Neural progenitor cell (in vitro differentiated cells): ENCODE measurements around the gene CAB39L. TPM values are rescaled to one million over a fixed set of nuclear protein-coding genes. Genes with fewer than 3 reads are reported as not detected.

Experiments
- DNase-seq: peaks from one replicate; pipeline ENCODE4 v3.0.0-alpha.2; 2016; ENCODE audit warnings: low spot score
- H2AFZ ChIP-seq: fragments of 200-600 bp; sonication (generic); replicated peaks from 2 replicates; pipeline ENCODE4 v1.6.1; 2016; ENCODE audit warnings: antibody characterized with exemption
- H3F3A ChIP-seq: fragments of 200-600 bp; sonication (generic); 2 replicates; pipeline ENCODE4 v1.6.1; 2016; ENCODE audit warnings: antibody characterized with exemption, low read depth
- H3K27ac ChIP-seq: fragments of 200-600 bp; sonication (generic); 2 replicates; pipeline ENCODE4 v1.5.1; 2016; ENCODE audit warnings: mild to moderate bottlenecking
- H3K27me3 ChIP-seq: fragments of 200-600 bp; sonication (generic); 2 replicates; pipeline ENCODE4 v1.6.1; 2016; ENCODE audit warnings: mild to moderate bottlenecking, moderate library complexity
- H3K36me3 ChIP-seq: fragments of 200-600 bp; sonication (generic); 2 replicates; pipeline ENCODE4 v1.5.1; 2016
- H3K4me1 ChIP-seq: fragments of 200-600 bp; sonication (generic); 2 replicates; pipeline ENCODE4 v1.6.1; 2016; ENCODE audit warnings: mixed run types
- H3K4me2 ChIP-seq: fragments of 200-600 bp; sonication (generic); 2 replicates; pipeline ENCODE4 v1.6.1; 2016
- H3K4me3 ChIP-seq: fragments of 200-600 bp; sonication (generic); 2 replicates; pipeline ENCODE4 v1.5.1; 2016
- H3K79me2 ChIP-seq: fragments of 200-600 bp; sonication (generic); 2 replicates; pipeline ENCODE4 v1.6.1; 2016; ENCODE audit warnings: low read depth
- H3K9ac ChIP-seq: fragments of 200-600 bp; sonication (generic); 2 replicates; pipeline ENCODE4 v1.6.1; 2016
- H3K9me3 ChIP-seq: fragments of 200-600 bp; sonication (generic); 2 replicates; pipeline ENCODE4 v1.5.1; 2016; ENCODE audit warnings: low read depth
- H4K20me1 ChIP-seq: fragments of 200-600 bp; sonication (generic); 2 replicates; pipeline ENCODE4 v1.6.1; 2016; ENCODE audit warnings: low read depth
- H3K27ac Mint-ChIP-seq: 3 replicates; pipeline ENCODE4 v1.8.0; 2021; ENCODE audit warnings: mixed read lengths
- H3K27me3 Mint-ChIP-seq: 2 replicates; pipeline ENCODE4 v1.8.0; 2022; ENCODE audit warnings: low read depth, mild to moderate bottlenecking, inconsistent platforms, moderate library complexity, mixed read lengths; ENCODE audit not compliant: insufficient read depth
- H3K36me3 Mint-ChIP-seq: 3 replicates; pipeline ENCODE4 v1.8.0; 2021; ENCODE audit warnings: mixed read lengths
- H3K4me1 Mint-ChIP-seq: 3 replicates; pipeline ENCODE4 v1.8.0; 2021; ENCODE audit warnings: mixed read lengths
- H3K4me3 Mint-ChIP-seq: 3 replicates; pipeline ENCODE4 v1.8.0; 2021; ENCODE audit warnings: mild to moderate bottlenecking, moderate library complexity, mixed read lengths
- H3K9me3 Mint-ChIP-seq: 3 replicates; pipeline ENCODE4 v1.8.0; 2020; ENCODE audit warnings: mixed read lengths
- CTCF ChIP-seq: fragments of 200-600 bp; sonication (generic); IDR thresholded peaks from 2 replicates; pipeline ENCODE4 v1.5.1; 2017; ENCODE audit warnings: antibody characterized with exemption, mild to moderate bottlenecking
- EZH2 ChIP-seq: fragments of 200-600 bp; sonication (generic); IDR thresholded peaks from 2 replicates; pipeline ENCODE4 v1.6.1; 2017; ENCODE audit warnings: antibody characterized with exemption, mild to moderate bottlenecking, moderate library complexity
- EZH2phosphoT487 ChIP-seq: fragments of 200-600 bp; sonication (generic); IDR thresholded peaks from 2 replicates; pipeline ENCODE4 v1.6.1; 2017; ENCODE audit warnings: antibody characterized with exemption
- total RNA-seq: library from RNA; depleted of rRNA; stranded (reverse); fragments of >200 nt; gene quantifications from 2 replicates; pipeline ENCODE4 v1.2.3, GENCODE V29; 2015; ENCODE audit warnings: low replicate concordance

CAB39L gene
- total RNA-seq, 1 donor from 2014 or later = 18.1 TPM

GRCh38 chr13:49373716-49374115, 70.1 kb downstream of the CAB39L start:
- H3K9me3 ChIP-seq = no peaks in the 10 kb centered on the region
- peaks cover 3% of the 10 kb centered on the region for H3K27me3 Mint-ChIP-seq
- no peak overlapping the region for H3K27ac ChIP-seq
- no peaks in the 10 kb centered on the region for H3K9me3 Mint-ChIP-seq
- H3K9ac ChIP-seq = no peak overlapping the region
- peaks cover under 1% of the 10 kb centered on the region for H3K4me1 ChIP-seq
- H3K4me3 ChIP-seq = no peak overlapping the region
- no peak overlapping the region for H2AFZ ChIP-seq
- no peaks in the 10 kb centered on the region for H3K36me3 Mint-ChIP-seq
- no peaks in the 10 kb centered on the region for H3K36me3 ChIP-seq
- TF ChIP-seq CTCF (no peak), EZH2 (no peak), EZH2phosphoT487 (no peak)
- no peak for DNase-seq
- H3F3A ChIP-seq = no peaks in the 10 kb centered on the region
- H3K27ac Mint-ChIP-seq = no peak overlapping the region
- no peaks in the 10 kb centered on the region for H3K79me2 ChIP-seq
- no peaks in the 10 kb centered on the region for H3K27me3 ChIP-seq
- H4K20me1 ChIP-seq = no peaks in the 10 kb centered on the region
- H3K4me3 Mint-ChIP-seq = no peak overlapping the region
- peaks cover 35% of the 10 kb centered on the region for H3K4me1 Mint-ChIP-seq
- no peak overlapping the region for H3K4me2 ChIP-seq

- H3K36me3 Mint-ChIP-seq = no peaks in the 10 kb centered on the region
- peaks cover 3% of the 10 kb centered on the region for H3K27me3 Mint-ChIP-seq
- H3K9me3 Mint-ChIP-seq = no peaks in the 10 kb centered on the region
- Histone ChIP-seq H3K9ac (no peak overlapping the region), H2AFZ (no peak overlapping the region), H4K20me1 (no peaks in the 10 kb centered on the region), H3K79me2 (no peaks in the 10 kb centered on the region), H3K27ac (no peak overlapping the region), H3K4me2 (no peak overlapping the region), H3F3A (no peaks in the 10 kb centered on the region), H3K36me3 (no peaks in the 10 kb centered on the region), H3K4me3 (no peak overlapping the region), H3K4me1 (peaks cover 10% of the 10 kb centered on the region), H3K9me3 (no peaks in the 10 kb centered on the region), H3K27me3 (no peaks in the 10 kb centered on the region)
- TF ChIP-seq CTCF (no peak), EZH2phosphoT487 (no peak), EZH2 (no peak)
- no peak for DNase-seq
- peak overlapping the region; percentile 35 for H3K4me3 Mint-ChIP-seq
- H3K27ac Mint-ChIP-seq = peak overlapping the region; percentile 87
- peaks cover 43% of the 10 kb centered on the region for H3K4me1 Mint-ChIP-seq
Measured at GRCh38 chr13:49371943-49372613, 71.8 kb downstream of the CAB39L start.

- Histone ChIP-seq H4K20me1 (no peaks in the 10 kb centered on the region), H3K36me3 (no peaks in the 10 kb centered on the region), H3K27me3 (no peaks in the 10 kb centered on the region), H3K4me1 (peaks cover 10% of the 10 kb centered on the region), H2AFZ (no peak overlapping the region), H3K4me3 (no peak overlapping the region), H3K9ac (no peak overlapping the region), H3F3A (no peaks in the 10 kb centered on the region), H3K79me2 (no peaks in the 10 kb centered on the region), H3K27ac (no peak overlapping the region), H3K4me2 (no peak overlapping the region), H3K9me3 (no peaks in the 10 kb centered on the region)
- TF ChIP-seq EZH2phosphoT487 (no peak), EZH2 (no peak), CTCF (no peak)
- peak; percentile 28 for DNase-seq
- no peaks in the 10 kb centered on the region for H3K9me3 Mint-ChIP-seq
- H3K4me1 Mint-ChIP-seq = peaks cover 42% of the 10 kb centered on the region
- H3K27ac Mint-ChIP-seq = no peak overlapping the region
- no peak overlapping the region for H3K4me3 Mint-ChIP-seq
- peaks cover 3% of the 10 kb centered on the region for H3K27me3 Mint-ChIP-seq
- no peaks in the 10 kb centered on the region for H3K36me3 Mint-ChIP-seq
Measured at GRCh38 chr13:49370371-49370770, 73.5 kb downstream of the CAB39L start.
